IPS DF 19.7 (cell line): ENCODE measurements around the gene CSTPP1.
"Not testable (repeated sequence)": the region's sequence is repeated elsewhere in the genome, so short reads cannot be mapped to it uniquely, and the experiment has no call there.

ENCODE experiments used
- DNase-seq: peaks from one replicate; pipeline ENCODE4 v3.0.0-alpha.2; 2013; ENCODE audit warnings: low read depth, low spot score

CSTPP1 gene

GRCh38 chr11:46912526-46913150 is 23.9 kb upstream of the CSTPP1 start:
- DNase-seq = peak; percentile 84

- no peak for DNase-seq
Measured at GRCh38 chr11:46913484-46913883, 23.1 kb upstream of the CSTPP1 start.

GRCh38 chr11:46914363-46914762 is 22.2 kb upstream of the CSTPP1 start:
- no peak for DNase-seq

DNA sequence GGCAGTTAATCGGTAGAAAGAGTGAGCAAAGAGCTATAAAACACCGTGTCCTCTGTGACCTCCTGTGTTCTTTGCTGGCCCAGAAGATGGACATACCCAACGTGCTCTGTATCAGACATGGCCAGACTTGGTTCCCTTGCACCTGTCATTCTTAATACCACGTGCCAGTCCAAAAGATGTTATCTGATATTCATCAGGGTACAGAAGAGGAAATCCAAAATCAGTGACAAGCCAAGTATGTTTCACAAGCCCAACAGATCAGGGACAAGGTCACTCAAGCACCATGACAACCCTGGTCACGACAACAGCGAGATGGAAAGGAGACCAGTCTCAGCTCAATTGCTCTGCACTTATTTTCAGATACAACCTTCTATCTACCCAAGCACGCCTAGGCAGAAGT is 21.7 kb upstream of the CSTPP1 start:
- DNase-seq = no peak

DNA sequence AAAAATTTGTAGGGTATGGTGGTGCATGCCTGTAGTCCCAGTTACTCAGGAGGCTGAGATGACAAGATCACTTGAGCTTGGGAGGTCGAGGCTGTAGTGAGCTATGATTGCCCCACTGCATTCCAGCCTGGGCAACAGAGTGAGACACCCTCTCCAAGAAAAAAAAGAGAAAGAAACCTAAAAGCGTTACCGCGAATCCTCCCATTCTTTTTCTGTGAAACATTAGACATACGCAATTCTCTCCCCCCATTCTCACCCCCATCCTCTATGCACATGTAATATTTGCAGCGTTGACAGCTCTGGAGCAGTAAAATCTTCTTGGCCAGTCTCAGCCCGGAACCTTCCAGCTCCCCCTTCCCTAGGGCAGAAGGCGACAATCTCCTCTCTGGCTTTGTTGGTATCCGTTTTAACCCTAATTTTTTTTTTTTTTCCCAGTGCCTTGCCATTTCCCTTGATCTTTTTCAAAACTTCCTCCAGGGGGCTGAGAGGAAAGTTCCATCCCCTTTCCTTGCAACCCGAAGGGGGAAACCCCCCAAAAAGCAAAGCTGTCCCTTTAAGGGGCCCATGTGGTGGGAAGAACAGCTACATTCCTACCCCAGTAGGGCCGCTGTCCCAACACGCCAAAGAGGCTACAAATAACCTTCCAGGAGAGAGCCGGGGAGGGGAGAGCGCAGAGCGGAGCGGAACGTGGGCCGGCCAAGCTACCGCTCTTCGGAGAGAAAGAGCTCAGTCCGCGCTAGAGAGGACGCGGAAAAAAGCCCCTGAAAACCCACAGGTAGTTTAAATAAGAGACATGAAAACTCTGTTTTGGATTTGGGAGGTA is 20.1 kb upstream of the CSTPP1 start:
- peak; percentile 54 for DNase-seq

GRCh38 chr11:46917109-46917761 is 19.3 kb upstream of the CSTPP1 start:
- no peak for DNase-seq

GRCh38 chr11:46917762-46918082 is 18.8 kb upstream of the CSTPP1 start:
- no peak for DNase-seq

DNA sequence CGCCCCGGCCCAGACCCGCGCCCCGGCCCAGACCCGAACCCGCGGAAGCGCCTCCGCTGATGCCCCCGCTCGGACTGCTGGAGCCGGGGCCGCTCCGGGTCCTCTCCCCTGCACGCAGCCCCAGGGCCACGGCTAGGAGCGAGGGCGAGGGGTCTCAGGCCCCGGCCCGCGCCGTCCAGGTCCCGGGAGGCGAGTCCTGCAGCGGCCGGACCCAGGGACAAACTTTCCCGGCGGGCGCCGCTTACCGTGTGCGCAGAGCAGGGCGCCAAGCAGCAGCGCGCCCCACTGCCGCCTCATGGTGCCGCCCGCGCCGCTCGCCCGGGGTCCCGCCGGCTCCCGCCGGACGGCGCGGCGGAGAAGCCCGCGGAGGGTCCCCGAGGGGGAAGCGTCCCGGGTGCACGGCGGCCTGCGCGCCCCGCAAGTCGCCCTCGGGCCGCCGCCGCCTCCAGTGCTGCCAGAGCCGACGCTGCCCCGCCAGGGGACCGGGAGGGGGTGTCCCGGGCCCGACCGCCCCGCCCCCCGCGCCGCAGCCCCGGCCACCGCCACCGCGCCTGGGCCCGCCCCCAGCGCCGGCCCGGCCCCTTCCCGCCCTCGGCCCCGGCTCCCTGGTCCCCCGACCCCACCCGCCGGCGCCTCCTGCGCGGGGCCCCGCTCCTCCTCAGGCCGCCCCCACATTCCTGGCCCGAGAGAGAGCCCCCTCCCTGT is 18.3 kb upstream of the CSTPP1 start, which contains the start of gene LRP4:
TSS of gene LRP4 (minus strand) at position 468 of the 705 bp plus-strand sequence. CDS start at position 297, 171 bp downstream.
- no peak for DNase-seq

- no peak for DNase-seq
Measured at GRCh38 chr11:46918788-46919513, 17.6 kb upstream of the CSTPP1 start.

- DNase-seq = no peak
Measured at GRCh38 chr11:46920755-46921154, 15.8 kb upstream of the CSTPP1 start.

DNA sequence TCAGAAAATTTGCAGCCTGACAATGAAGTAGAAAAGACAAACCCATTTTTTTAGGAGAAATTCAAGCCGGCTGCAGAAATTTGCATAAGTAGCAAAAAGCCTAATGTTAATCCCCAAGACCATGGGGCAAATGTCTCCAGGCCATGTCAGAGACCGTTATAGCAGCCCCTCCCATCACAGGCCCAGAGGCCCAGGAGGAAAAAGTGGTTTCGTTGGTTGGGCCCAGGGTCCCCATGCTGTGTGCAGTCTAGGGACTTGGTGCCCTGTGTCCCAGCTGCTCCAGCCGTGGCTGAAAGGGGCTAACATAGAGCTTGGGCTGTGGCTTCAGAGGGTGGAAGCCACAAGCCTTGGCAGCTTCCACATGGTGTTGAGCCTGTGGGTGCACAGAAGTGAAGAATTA is 8.6 kb upstream of the CSTPP1 start:
- not testable (repeated sequence) for DNase-seq

DNA sequence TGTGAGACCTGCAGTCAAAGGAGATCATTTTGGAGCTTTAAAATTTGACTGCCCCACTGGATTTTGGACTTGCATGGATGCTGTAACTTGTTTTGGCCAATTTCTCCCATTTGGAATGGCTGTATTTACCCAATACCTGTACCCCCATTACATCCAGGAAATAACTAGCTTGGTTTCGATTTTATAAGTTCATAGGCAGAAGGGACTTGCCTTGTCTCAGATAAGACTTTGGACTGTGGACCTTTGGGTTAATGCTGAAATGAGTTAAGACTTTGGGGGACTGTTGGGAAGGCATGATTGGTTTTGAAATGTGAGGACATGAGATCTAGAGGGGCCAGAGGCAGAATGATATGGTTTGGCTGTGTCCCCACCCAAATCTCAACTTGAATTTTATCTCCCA is 7.9 kb upstream of the CSTPP1 start:
- not testable (repeated sequence) for DNase-seq

- no peak for DNase-seq
Measured at GRCh38 chr11:46930089-46930488, 6.5 kb upstream of the CSTPP1 start.

DNA sequence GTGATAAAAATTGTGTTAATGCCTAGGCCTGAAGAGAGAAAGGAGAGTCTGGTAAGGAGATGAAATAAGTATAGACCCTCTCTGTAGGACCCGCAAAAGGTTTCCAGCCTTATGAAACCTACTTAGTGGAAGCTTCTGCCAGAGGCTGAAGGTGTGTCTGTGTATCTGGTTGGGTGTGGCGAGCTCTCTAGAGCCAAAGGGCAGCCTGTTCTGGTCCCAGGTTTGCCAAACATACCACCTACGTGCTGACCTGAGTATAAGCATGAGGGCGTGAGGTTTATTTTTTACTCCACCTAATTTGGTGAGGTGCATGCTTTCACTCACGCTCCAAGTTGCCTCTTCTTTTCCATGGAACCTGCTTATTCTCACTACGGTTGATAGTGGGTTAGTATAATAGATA is 5.6 kb downstream of the CSTPP1 start:
- DNase-seq = no peak

GRCh38 chr11:46944356-46945075 is 8.0 kb downstream of the CSTPP1 start:
- no peak for DNase-seq

- DNase-seq = no peak
Measured at GRCh38 chr11:46947399-46948077, 11.0 kb downstream of the CSTPP1 start.

DNA sequence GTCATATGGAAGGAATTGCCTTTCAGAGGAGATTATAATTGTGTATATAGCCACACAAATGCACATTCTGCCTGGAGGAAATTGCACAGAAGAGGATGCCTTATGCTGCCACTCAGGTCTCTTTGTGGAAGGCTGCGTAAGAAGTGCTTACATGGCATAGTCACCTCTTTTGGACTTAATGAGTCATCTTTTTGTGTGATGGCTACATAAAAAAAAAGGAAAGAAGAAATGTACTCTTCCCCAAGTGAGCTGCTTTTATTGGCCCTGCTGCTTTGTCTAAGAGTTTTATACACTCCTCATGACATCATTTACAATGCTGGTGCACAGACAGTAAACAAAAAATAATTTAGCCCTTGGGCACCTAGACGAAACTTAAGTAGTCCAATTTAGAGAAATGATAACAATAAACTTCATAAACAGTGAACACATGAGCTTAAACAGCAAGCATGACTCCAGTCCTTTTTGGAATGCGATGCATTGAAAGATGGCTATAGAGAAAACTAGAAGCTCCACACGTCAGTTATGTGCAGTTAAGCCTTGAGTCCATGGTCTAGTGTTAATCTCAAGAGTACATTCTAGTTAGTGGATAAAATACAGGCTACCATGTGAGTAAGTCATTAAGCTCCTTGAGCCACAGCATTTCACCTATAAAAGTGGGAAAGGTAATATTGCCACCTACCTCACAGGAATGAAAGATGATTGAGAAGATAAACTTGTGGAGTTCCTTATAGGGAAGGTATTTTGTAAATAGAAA is 12.0 kb downstream of the CSTPP1 start:
- DNase-seq = no peak

- DNase-seq = no peak
Measured at GRCh38 chr11:46949297-46949696, 12.7 kb downstream of the CSTPP1 start.

GRCh38 chr11:46951864-46952263 is 15.3 kb downstream of the CSTPP1 start:
- DNase-seq = no peak
